Activated CD4-positive, alpha-beta T cell treated with anti-CD3 and anti-CD28 coated beads, Interleukin-2, amount 50 U/mL, for 1 hour (primary cell): ENCODE data around the gene PPP1R9B.

Experiments
- DNase-seq: peaks from one replicate; pipeline ENCODE4 v3.0.0-alpha.2; 2020

The PPP1R9B gene

DNA sequence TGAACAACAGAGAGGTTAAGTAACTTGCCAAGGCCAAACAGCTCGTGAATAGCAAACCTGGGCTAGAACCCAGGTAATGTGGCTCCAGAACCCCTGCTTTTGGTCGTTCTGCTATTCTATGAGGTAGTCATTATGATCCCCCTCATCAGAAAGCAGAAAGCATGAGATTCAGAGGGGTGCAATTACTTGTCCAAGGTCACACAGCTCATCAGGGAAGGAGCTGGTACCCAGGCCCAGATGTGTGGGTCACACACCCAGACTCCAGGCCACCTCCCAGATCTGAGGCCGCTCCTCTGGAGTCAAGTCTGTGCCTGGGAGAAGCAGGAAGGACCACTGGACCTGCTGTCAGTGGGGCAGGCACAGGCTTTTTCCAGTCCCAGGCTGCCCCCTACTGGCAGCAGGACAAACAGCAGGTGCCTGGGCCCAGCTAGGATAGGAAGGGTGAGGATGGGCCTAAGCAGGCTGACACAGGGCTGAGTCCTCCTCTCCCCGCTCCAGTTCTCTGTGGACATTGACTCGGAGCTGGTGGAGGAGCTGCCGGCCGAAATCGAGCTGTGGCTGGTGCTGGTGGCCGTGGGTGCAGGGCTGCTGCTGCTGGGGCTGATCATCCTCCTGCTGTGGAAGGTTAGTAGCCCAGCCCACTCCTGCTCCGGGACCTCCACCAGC lies 63.1 kb downstream of the PPP1R9B start:
- peak; percentile 72 for DNase-seq
